ENCODE measurements around the gene ANKRD33B. TPM values are rescaled to one million over a fixed set of nuclear protein-coding genes. Genes with fewer than 3 reads are reported as not detected.

Gene ANKRD33B
- total and polyA plus RNA-seq, 2 of the 8 experiments (the other 6 are each of a cell fraction or from before 2014, with no cell fraction given): 6.9 to 20.6 TPM

GRCh38 chr5:10521466-10522223 is 42.2 kb upstream of the ANKRD33B start (continued):
- TF ChIP-seq RAD21 (IDR thresholded peaks at IDR 0.05 in 1 of 2, conservative IDR thresholded peaks at IDR 0.05 in 1 of 2; ENCODE audit: low read depth in 2 of 2, low read length in 2 of 2) (peak; percentile 32 to 58; a peak in 3 of 4 replicates), SAP30 (IDR thresholded peaks at IDR 0.05; ENCODE audit: insufficient read depth, insufficient replicate concordance, low read length) (no peak), GTF2F1 (IDR thresholded peaks at IDR 0.05; ENCODE audit: borderline replicate concordance, low read depth, low read length) (no peak)
